Heart left ventricle (tissue), 13 donors: ENCODE results near the gene SYNE3.

Experiments used
- CTCF ChIP-seq, 12 donors: fragments of 200-600 bp; sonication (generic) in 4 of 12; IDR thresholded peaks; one replicate each; pipeline versions ENCODE4 v1.5.0 to v1.8.0; 2018 to 2022; ENCODE audit warnings: antibody characterized with exemption in 12 of 12, mild to moderate bottlenecking in 5 of 12
- POLR2A ChIP-seq, 2 donors: fragments of 450-650 bp; IDR thresholded peaks; one replicate each; pipeline ENCODE4 v1.6.1; 2017; ENCODE audit warnings: antibody characterized with exemption in 2 of 2, mild to moderate bottlenecking in 2 of 2, moderate library complexity in 2 of 2
- donor health status: ischemic (EF 13 %, LVEDD 7.1; RV severe dilation, severe dysfunction).
- donor health status: DM: no; HTN: yes; CAD: no.
- donor health status: DM: no; HTN: no; CAD: no.
- donor health status: ischemic (EF 25% LVEDD 6.9; RV normal size, moderate dysfunction).
- donor health status: ischemic (EF 25% LVEDD 5.7; RV mildly dilated, moderate dysfunction).
- donor health status: ischemic (EF 35%, LVEDD 5.7; RV mildly dilated, moderate dysfunction).
- donor health status: nonischemic (EF 11% LVEDD 7.7; RV severe dilation, severe dysfunction).
- donor health status: DM: yes; HTN: yes; CAD: no.
- donor health status: PGD.
- donor health status: ischemic (EF 29% LVEDD 5.4; RV normal size, mild dysfunction).
- donor health status: nonischemic (EF 23%, LVEDD 6.1; RV moderate dilation, normal function).

GRCh38 chr14:95505030-95505589 is 11.3 kb downstream of the SYNE3 start:
- no peak for TF ChIP-seq CTCF (IDR thresholded peaks at IDR 0.05)
- no peak for TF ChIP-seq POLR2A (IDR thresholded peaks at IDR 0.05)
